GM18502 (cell line): ENCODE data around the gene NAE1.

Experiments used
- ATAC-seq: cut with Tn5 transposase; IDR thresholded peaks from one replicate; pipeline ENCODE4 v1.9.1; 2021; ENCODE audit warnings: mild to moderate bottlenecking; ENCODE audit not compliant: unreplicated experiment, poor library complexity

Gene NAE1

GRCh38 chr16:66851166-66851964 is 20.6 kb upstream of the NAE1 start:
- no peak for ATAC-seq

- no peak for ATAC-seq
These were observed 19.5 kb upstream of the NAE1 start for GRCh38 chr16:66850115-66850815.

GRCh38 chr16:66849549-66849948 is 18.8 kb upstream of the NAE1 start:
- ATAC-seq = no peak

GRCh38 chr16:66849021-66849420 is 18.2 kb upstream of the NAE1 start:
- no peak for ATAC-seq

GRCh38 chr16:66848172-66848571 is 17.4 kb upstream of the NAE1 start:
- ATAC-seq = no peak

GRCh38 chr16:66847533-66848067 is 16.8 kb upstream of the NAE1 start:
- ATAC-seq = no peak

- ATAC-seq = no peak
These were observed 16.1 kb upstream of the NAE1 start for GRCh38 chr16:66846831-66847230.

GRCh38 chr16:66846266-66846665 is 15.5 kb upstream of the NAE1 start:
- ATAC-seq = no peak

GRCh38 chr16:66845791-66846221 is 15.0 kb upstream of the NAE1 start:
- ATAC-seq = no peak

- no peak for ATAC-seq
These were observed 14.3 kb upstream of the NAE1 start for GRCh38 chr16:66845080-66845410.

GRCh38 chr16:66844342-66845079 is 13.7 kb upstream of the NAE1 start, which contains the start of gene CA7:
Gene CA7 (plus strand): TSS chr16:66844414. CDS start chr16:66844488, 74 bp downstream.
- ATAC-seq = no peak

GRCh38 chr16:66844009-66844341 is 13.2 kb upstream of the NAE1 start:
- no peak for ATAC-seq

- ATAC-seq = no peak
These were observed 12.4 kb upstream of the NAE1 start for GRCh38 chr16:66843191-66843590.

GRCh38 chr16:66842765-66843164 is 12.0 kb upstream of the NAE1 start:
- ATAC-seq = no peak

- no peak for ATAC-seq
These were observed 10.6 kb upstream of the NAE1 start for GRCh38 chr16:66841366-66841765.

- no peak for ATAC-seq
These were observed 10.1 kb upstream of the NAE1 start for GRCh38 chr16:66840883-66841282.

GRCh38 chr16:66834746-66835145 is 4.0 kb upstream of the NAE1 start:
- no peak for ATAC-seq

- no peak for ATAC-seq
These were observed 2.0 kb upstream of the NAE1 start for GRCh38 chr16:66832661-66833305.

- no peak for ATAC-seq
These were observed 1.4 kb upstream of the NAE1 start for GRCh38 chr16:66832190-66832589.

GRCh38 chr16:66824006-66824405 is 6.8 kb downstream of the NAE1 start:
- ATAC-seq = no peak
